Prostate gland (tissue), 2 donors: Measurements from ENCODE around the gene GLA.

Source experiments
- POLR2A ChIP-seq: fragments of 450-650 bp; IDR thresholded peaks from one replicate; pipeline ENCODE4 v1.6.1; 2016; ENCODE audit warnings: antibody characterized with exemption, mild to moderate bottlenecking
- POLR2AphosphoS5 ChIP-seq: sonication (generic); formaldehyde crosslinking; IDR thresholded peaks from one replicate; pipeline ENCODE4 v1.6.1; 2017; ENCODE audit warnings: antibody characterized with exemption
- TF ChIP-seq, protein P1 (sequence below), 4 experiments: fragments of 200-600 bp in 2 of 4; fragments of 450-650 bp in 2 of 4; sonication (generic) in 2 of 4; IDR thresholded peaks; 1 replicate in 3 of 4; 2 replicates in 1 of 4; pipeline ENCODE4 v1.5.1; 2016 to 2019; ENCODE audit warnings: antibody characterized with exemption in 4 of 4, mild to moderate bottlenecking in 2 of 4, moderate library complexity in 2 of 4

DNA sequence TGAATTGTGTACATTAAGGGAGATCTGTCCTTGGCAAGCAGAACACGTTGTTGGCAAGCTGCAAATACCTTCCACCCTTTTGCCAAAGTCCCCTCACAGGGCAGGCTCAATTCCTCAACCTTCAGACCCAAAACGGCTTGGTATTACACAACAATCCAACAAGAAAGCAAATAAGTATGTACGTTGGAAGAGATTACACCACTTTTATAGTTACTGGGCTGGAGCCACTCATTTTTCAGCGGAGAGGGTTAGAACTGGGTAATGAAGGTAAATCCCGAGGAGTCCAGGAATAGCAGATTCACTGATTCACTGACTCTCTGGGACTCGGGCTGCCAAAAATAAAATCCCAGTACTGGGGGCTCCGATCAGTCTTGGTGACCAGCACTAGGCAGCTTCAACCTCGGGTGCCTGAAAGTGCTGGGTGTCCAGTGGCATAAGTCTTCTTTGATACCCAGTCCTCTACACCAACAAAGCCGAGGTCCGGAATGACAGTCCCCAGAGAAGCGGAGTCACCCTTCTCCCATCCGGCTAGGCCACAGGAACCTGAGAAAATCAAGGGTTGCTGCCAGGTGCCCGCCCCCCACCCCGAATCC lies 59.8 kb downstream of the GLA start:
- TF ChIP-seq, protein P1, sequence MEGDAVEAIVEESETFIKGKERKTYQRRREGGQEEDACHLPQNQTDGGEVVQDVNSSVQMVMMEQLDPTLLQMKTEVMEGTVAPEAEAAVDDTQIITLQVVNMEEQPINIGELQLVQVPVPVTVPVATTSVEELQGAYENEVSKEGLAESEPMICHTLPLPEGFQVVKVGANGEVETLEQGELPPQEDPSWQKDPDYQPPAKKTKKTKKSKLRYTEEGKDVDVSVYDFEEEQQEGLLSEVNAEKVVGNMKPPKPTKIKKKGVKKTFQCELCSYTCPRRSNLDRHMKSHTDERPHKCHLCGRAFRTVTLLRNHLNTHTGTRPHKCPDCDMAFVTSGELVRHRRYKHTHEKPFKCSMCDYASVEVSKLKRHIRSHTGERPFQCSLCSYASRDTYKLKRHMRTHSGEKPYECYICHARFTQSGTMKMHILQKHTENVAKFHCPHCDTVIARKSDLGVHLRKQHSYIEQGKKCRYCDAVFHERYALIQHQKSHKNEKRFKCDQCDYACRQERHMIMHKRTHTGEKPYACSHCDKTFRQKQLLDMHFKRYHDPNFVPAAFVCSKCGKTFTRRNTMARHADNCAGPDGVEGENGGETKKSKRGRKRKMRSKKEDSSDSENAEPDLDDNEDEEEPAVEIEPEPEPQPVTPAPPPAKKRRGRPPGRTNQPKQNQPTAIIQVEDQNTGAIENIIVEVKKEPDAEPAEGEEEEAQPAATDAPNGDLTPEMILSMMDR (IDR thresholded peaks at IDR 0.05) = no peak
- no peak for TF ChIP-seq POLR2A
- TF ChIP-seq POLR2AphosphoS5 = no peak
